Fibroblast of mammary gland (primary cell): ENCODE measurements around the gene PTPRM.

ENCODE experiments used
- DNase-seq: peaks from one replicate; pipeline ENCODE4 v3.0.0-alpha.2; 2010; ENCODE audit warnings: low read depth
- H3K4me3 ChIP-seq: 2 replicates; pipeline ENCODE4 v1.5.1; 2011; ENCODE audit warnings: low read depth, mild to moderate bottlenecking, low read length, moderate library complexity; ENCODE audit not compliant: control insufficient read depth
- CTCF ChIP-seq: conservative IDR thresholded peaks from 2 replicates; pipeline ENCODE4 v1.5.1; 2011; ENCODE audit warnings: low read depth, low read length, inconsistent platforms; ENCODE audit not compliant: control insufficient read depth, insufficient read depth

PTPRM gene

GRCh38 chr18:7764405-7764804, 197.3 kb downstream of the PTPRM start:
- no peak overlapping the region for H3K4me3 ChIP-seq
- TF ChIP-seq CTCF: no peak
- DNase-seq: no peak

- no peak overlapping the region for H3K4me3 ChIP-seq
- DNase-seq: no peak
- no peak for TF ChIP-seq CTCF
Measured at GRCh38 chr18:7766346-7766745, 199.2 kb downstream of the PTPRM start.

- no peak overlapping the region for H3K4me3 ChIP-seq
- TF ChIP-seq CTCF: no peak
- no peak for DNase-seq
Measured at GRCh38 chr18:7766817-7767216, 199.7 kb downstream of the PTPRM start.

GRCh38 chr18:7770908-7771307, 203.8 kb downstream of the PTPRM start:
- no peak overlapping the region for H3K4me3 ChIP-seq
- no peak for DNase-seq
- no peak for TF ChIP-seq CTCF

GRCh38 chr18:7772510-7772888, 205.4 kb downstream of the PTPRM start:
- H3K4me3 ChIP-seq: no peak overlapping the region
- TF ChIP-seq CTCF: no peak
- DNase-seq: peak; percentile 29

GRCh38 chr18:7772951-7773350, 205.8 kb downstream of the PTPRM start:
- H3K4me3 ChIP-seq: no peak overlapping the region
- TF ChIP-seq CTCF: no peak
- DNase-seq: no peak

- no peak overlapping the region for H3K4me3 ChIP-seq
- no peak for TF ChIP-seq CTCF
- DNase-seq: no peak
Measured at GRCh38 chr18:7775128-7775527, 208.0 kb downstream of the PTPRM start.
